HFFc6 (cell line): Measurements from ENCODE around the gene SLC26A5. TPM values are rescaled to one million over a fixed set of nuclear protein-coding genes. Genes with fewer than 3 reads are reported as not detected.

Source experiments
- DNase-seq: peaks from one replicate; pipeline ENCODE4 v3.0.0-alpha.2; 2018
- H3K27ac Mint-ChIP-seq: 2 replicates; pipeline ENCODE4 v1.8.0; 2020; ENCODE audit warnings: mild to moderate bottlenecking, mixed read lengths
- H3K27me3 Mint-ChIP-seq: 2 replicates; pipeline ENCODE4 v1.8.0; 2021; ENCODE audit warnings: mild to moderate bottlenecking, moderate library complexity, mixed read lengths; ENCODE audit not compliant: insufficient read depth
- H3K36me3 Mint-ChIP-seq: 2 replicates; pipeline ENCODE4 v1.8.0; 2021; ENCODE audit warnings: low read depth, mixed read lengths
- H3K4me1 Mint-ChIP-seq: 2 replicates; pipeline ENCODE4 v1.8.0; 2020; ENCODE audit warnings: low read depth, mixed read lengths
- H3K4me3 Mint-ChIP-seq: 2 replicates; pipeline ENCODE4 v1.8.0; 2020; ENCODE audit warnings: mild to moderate bottlenecking, moderate library complexity, mixed read lengths
- H3K9me3 Mint-ChIP-seq: 2 replicates; pipeline ENCODE4 v1.8.0; 2020; ENCODE audit warnings: mild to moderate bottlenecking, mixed read lengths
- CTCF ChIP-seq: fragments of 200-600 bp; sonication (generic); IDR thresholded peaks from 2 replicates; pipeline ENCODE4 v1.5.0; 2021; ENCODE audit warnings: antibody characterized with exemption, mild to moderate bottlenecking
- total RNA-seq, 6 experiments: library from RNA; stranded (reverse); fragmentation: NEBNext Ultra II Directional; extraction: Animal tissue kit (Norgen Biotek cat#: 25700); gene quantifications; 2 replicates in 1 of 6; 3 replicates in 5 of 6; pipeline ENCODE4 v1.2.3, GENCODE V29; 2021

SLC26A5 gene
- total RNA-seq, 6 experiments from 2014 or later: not detected

DNA sequence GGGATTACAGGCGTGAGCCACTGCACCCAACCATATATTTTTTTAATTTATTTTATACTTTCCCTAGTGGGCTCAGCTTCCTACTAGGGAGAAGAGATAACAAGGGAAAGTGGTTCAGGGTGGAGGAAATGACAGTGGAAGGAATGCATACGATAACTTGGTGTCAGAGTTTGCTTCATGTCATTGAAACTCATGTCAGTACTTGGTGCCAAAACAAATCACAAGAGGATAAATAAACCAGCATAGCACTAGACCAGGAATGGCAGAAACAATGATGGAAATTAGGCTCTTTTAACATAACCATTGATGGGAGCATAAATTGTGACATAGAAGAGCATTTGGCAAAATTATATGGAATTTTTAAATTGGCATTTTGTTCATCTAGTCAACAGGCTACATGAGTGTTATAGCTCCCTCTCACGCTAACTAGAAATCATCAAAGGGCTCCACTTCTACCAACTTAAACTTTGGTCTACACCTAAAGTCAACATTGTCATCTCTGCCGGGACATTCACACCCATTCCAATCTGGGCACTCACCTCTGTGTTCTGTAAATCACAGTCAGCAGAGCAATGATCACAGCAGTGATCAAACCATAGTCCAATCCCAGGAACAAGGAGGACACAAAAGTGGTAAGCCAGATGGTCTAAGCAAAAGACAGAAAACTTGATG lies 57.4 kb downstream of the SLC26A5 start:
- Mint-ChIP-seq H3K36me3 (no peaks in the 10 kb centered on the region), H3K27me3 (peaks cover 8% of the 10 kb centered on the region), H3K27ac (no peak overlapping the region), H3K4me1 (peaks cover 11% of the 10 kb centered on the region), H3K4me3 (no peak overlapping the region), H3K9me3 (no peaks in the 10 kb centered on the region)
- no peak for TF ChIP-seq CTCF
- DNase-seq: no peak

DNA sequence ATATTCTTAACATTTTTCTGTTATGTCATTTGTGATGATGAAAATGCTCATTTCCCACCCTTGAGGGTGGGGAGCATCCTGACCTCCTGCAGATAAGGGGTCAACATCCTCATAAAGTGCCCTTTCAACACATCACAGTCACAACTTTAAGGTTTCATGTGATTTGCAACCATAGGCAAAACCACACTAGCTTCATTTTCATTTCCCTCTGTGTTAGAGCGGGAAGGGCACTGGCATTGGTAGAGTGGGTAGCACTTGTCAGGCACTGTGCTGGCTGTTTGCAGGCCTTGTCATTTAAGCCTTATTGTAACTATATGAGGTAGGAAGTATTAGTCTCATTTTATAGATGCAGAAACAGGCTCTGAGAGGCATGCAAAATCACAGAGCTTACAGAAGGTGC lies 58.8 kb downstream of the SLC26A5 start:
- Mint-ChIP-seq H3K27me3 (peaks cover 13% of the 10 kb centered on the region), H3K4me3 (no peak overlapping the region), H3K9me3 (no peaks in the 10 kb centered on the region), H3K36me3 (no peaks in the 10 kb centered on the region), H3K4me1 (peaks cover 10% of the 10 kb centered on the region), H3K27ac (no peak overlapping the region)
- DNase-seq: no peak
- TF ChIP-seq CTCF: no peak

- peaks cover 6% of the 10 kb centered on the region; the same call in 1 of the 2 replicates for H3K4me1 Mint-ChIP-seq
- H3K27ac Mint-ChIP-seq: no peak overlapping the region
- H3K36me3 Mint-ChIP-seq: no peaks in the 10 kb centered on the region
- TF ChIP-seq CTCF: no peak
- H3K27me3 Mint-ChIP-seq: peaks cover 5% of the 10 kb centered on the region; the same call in 1 of the 2 replicates
- no peak for DNase-seq
- H3K9me3 Mint-ChIP-seq: no peaks in the 10 kb centered on the region
- H3K4me3 Mint-ChIP-seq: no peak overlapping the region
Measured at GRCh38 chr7:103382032-103382402, 64.0 kb downstream of the SLC26A5 start.

DNA sequence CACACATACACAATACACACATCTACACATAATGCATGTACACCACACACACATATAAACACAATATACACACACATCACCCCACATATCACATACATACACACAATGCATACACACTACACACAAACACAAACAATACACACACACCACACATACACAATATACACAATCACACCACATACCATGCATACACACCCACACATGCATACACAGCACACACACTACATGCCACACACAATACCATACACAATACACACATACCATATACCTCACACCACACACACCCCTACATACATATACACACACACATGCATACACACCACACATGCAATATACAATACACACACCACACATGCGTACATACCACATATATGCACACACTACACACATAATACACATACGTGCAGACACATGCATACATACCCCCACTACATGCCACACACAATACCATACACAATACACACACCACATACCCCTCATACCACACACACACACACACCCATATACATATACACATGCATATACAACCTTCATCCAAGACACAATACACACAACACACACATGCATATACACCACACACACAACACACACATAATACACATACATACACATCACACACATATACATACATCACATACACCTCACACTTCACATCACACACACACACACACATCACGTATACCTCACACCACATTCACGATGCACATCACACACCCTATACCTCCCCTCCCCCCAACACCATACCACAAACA lies 64.6 kb downstream of the SLC26A5 start:
- Mint-ChIP-seq H3K4me3 (no peak overlapping the region), H3K9me3 (no peaks in the 10 kb centered on the region), H3K36me3 (no peaks in the 10 kb centered on the region), H3K27ac (no peak overlapping the region), H3K4me1 (peaks cover 6% of the 10 kb centered on the region; the same call in 1 of the 2 replicates), H3K27me3 (peaks cover 5% of the 10 kb centered on the region; the same call in 1 of the 2 replicates)
- TF ChIP-seq CTCF: no peak
- no peak for DNase-seq

DNA sequence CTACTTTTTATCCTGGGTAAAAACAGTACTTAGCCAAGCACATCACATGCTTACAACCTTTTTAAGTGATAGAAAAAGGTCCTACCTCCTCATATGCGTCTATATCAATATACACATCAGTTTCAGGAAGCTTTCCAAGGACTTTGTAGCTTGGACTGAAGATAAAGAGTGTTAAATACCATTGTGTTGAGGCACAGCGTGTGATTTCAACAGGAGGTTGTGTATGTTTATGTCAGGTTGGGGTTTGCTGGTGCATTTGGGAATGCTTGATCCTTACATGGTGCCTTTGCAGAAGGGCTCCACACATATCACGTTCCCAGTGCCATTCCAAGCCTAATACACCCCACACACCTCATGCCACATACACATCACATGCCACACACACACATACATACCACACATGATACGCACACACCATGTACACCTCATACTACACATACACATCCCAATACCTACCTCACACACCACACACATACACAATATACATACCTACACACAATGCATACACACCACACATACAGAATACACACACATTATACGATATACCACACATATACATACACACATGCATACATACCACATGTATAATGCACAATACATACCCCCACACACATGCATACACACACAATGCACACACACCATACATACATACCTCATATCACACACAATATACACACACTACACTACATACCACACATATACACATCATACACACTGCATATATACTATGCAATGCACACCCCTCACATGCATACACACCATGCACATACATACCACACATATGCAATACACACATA lies 65.4 kb downstream of the SLC26A5 start:
- Mint-ChIP-seq H3K9me3 (no peaks in the 10 kb centered on the region), H3K27ac (no peak overlapping the region), H3K36me3 (no peaks in the 10 kb centered on the region), H3K27me3 (peaks cover 5% of the 10 kb centered on the region; the same call in 1 of the 2 replicates), H3K4me3 (no peak overlapping the region), H3K4me1 (peaks cover 6% of the 10 kb centered on the region; the same call in 1 of the 2 replicates)
- DNase-seq: no peak
- no peak for TF ChIP-seq CTCF
